Activated gamma-delta T cell treated with anti-CD3 and anti-CD28 coated beads, Interleukin-2, amount 50 U/mL, for 16 hours (primary cell): ENCODE measurements around the gene KSR1.
A peak's percentile ranks its signal among the peaks of the same experiment; 100 is the strongest.
"Not testable (repeated sequence)": the region's sequence is repeated elsewhere in the genome, so short reads cannot be mapped to it uniquely, and the experiment has no call there.

ENCODE experiments used
- DNase-seq: peaks from one replicate; pipeline ENCODE4 v3.0.0-alpha.2; 2020; ENCODE audit warnings: low read depth

KSR1 gene

GRCh38 chr17:27455914-27456680 lies at the start of gene KSR1:
Gene KSR1 (plus strand): TSS chr17:27456448. CDS start chr17:27456644, 196 bp downstream.
- peak; percentile 69 for DNase-seq

DNA sequence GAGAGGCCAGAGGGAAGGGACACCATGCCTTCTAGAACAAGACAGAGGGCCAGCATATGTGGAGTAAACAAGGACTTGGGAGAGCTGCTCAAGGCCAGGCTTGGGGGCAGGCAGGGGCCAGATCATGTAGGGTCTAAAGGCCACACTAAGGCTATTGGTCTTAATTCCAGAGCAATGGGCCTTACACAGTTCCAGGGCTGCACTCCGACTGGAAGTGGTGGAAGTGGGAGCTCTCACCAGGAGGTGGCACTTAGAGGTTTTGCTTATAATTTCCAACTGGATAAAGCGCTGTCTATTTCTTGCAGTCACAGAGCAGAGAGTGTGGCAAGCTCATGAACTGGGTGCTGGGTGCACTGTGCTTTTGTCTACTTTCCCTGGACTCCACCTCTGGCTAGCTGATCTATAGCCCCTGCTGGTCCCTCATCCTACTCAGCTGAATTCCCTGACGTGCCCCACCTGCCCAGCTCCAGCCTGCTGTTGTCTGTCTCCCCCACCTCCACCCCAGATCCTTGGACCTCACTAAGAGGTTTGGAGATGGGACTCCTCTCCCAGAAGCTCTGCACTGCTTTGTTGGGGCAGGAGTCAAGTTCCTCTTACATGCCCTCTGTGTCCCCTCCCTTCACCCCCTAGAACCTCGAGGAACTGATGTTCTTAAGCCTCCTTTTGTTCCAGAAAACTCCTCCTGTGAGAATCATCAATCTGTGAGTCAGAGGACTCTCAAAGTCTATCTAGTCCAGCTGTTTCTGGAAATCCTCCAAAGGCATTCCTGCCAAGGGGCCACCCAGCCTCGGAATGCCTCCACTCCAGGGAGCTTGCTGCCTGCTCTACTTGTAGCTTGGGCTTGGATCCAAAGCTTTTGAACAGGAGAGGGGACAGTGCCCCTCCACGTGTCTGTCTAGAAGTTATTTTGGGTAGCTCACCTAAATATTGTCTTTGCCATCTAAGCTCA lies 48.1 kb upstream of the KSR1 start:
- no peak for DNase-seq

DNA sequence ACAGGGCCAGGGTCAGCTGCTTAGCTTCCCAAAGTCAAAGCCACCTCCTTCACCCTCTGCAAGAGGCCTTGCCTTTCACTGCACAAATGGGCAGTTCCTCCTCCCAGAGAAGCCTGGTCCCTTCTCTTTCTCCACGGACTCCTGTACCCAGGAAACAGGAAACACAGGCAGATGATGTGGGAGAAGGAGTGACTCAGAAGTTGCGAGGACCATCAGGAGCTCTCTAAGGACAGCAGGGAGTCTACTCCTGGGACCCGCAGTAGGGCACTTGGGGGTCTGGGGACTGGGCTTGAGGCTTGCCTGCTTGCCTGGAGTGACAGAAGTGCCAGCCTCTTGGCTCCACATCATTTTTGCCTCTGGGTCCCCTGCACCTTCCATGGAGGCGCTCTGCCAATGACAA lies 47.4 kb upstream of the KSR1 start:
- no peak for DNase-seq

GRCh38 chr17:27412158-27412557 lies 44.1 kb upstream of the KSR1 start:
- DNase-seq, result not testable (repeated sequence)

DNA sequence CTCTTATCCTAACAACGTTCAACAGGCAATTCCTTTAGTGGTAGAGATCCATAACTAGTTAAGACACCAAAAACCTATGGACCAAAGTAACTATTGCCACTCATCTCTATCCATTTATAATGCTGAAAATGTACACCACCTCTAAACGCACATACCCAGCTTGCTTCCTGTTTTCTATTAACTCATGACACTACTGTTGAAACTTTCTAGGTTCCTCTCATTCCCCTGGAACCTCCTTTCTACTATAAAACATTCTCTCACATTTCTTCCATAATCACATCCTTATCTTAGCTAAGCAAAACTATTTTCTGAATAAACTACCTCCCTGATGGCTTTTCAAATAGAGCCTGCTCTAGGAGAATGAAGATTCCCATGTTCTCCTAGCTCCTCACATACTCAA lies 42.9 kb upstream of the KSR1 start:
- DNase-seq, result no peak

DNA sequence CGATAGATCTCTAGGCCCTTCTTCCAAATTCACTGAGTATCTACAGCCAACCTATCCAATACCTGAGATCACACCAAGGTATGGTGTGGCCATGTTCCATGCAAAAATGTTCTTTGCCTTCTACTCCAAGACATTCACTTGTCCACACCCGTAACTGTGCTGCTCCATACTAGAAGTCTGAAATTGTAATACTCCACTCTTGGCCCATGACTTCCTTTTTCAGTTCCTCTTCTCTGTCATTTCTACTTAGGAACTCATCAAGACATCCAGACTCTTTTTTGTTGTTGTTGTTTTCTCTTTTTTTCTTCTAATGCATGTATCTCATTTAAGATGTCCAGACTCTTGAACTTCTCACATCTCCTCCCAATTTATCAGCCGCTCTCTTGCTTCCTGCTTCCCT lies 42.5 kb upstream of the KSR1 start:
- no peak for DNase-seq

- DNase-seq, result no peak
These were observed 42.0 kb upstream of the KSR1 start for GRCh38 chr17:27414271-27414670.

DNA sequence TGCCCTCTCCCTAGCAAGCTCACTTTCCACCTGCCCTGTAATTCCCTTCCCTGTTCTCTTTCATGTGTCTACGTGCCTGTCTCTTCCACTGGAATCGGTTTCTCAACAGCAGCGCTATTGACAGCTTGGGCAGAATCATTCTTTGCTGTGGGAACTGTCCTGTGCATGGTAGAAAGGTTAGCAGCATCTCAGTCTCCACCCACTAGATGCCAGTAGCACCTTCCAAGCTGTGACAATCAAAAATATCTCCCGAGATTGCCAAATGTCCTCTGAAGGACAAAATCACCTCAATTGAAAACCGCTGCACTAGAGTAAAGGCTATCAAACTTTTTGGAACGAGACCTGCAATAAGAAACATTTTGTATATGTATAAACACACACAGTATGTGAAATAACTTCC lies 41.6 kb upstream of the KSR1 start:
- DNase-seq, result no peak

- DNase-seq, result no peak
These were observed 41.0 kb upstream of the KSR1 start for GRCh38 chr17:27415120-27415795.

GRCh38 chr17:27417596-27418365 lies 38.5 kb upstream of the KSR1 start:
- no peak for DNase-seq

- no peak for DNase-seq
These were observed 38.0 kb upstream of the KSR1 start for GRCh38 chr17:27418366-27418615.

GRCh38 chr17:27419156-27419555 lies 37.1 kb upstream of the KSR1 start:
- DNase-seq, result no peak

DNA sequence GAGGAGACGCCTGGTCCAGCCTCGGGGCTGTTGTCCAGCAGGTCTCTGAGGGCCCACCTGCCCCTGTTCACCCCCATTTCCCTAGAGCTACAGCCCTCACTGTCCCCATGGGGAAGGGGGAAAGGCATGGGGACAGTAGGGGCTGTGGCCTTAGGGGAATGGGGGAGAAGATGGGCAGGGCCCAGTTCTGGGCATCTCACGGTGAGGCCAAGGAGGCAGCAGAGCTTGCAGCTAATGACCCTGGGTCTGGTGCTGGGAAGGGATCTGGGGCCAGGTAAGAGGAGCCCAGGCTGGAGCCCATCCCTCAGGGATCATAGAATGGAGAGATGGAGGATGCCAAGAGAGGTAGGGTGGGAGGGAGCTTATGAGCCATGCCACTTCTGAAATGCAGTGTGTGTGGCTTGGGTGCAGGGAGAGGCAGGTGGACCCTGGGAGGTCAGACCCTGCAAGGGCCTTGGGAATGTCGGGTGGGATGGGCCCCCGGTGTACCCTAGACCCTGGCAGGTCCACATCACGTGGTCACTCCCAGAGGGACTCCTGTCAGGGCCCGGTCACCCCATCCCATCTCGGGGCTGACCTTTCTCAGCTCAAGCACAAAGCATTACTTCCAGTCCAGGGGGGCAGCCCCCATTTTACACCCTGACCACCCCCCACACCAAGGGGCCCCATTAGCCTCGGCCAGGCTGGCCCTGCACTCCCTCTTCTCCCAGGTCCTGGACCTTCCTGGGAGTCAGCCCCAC lies 35.9 kb upstream of the KSR1 start:
- DNase-seq, result no peak

DNA sequence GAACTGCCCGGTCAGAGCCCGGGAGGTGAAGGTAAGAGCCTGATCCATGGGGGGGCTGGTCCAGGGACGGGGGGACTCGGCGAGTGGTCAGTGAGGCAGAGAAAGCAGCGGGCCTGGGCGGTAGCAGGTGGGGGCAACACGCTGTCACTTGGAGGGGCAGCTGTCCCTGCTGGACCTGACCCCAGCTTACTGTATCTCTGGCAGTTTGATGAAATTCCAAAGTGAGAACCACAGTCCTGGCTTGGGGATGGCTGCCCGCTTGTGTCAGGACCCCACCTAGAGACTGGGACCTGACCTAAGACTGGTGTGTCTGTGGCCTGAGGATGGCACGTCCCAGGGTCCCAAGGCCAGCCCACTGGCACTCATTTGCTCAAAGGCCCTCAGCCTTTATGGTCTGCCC lies 35.1 kb upstream of the KSR1 start:
- no peak for DNase-seq

DNA sequence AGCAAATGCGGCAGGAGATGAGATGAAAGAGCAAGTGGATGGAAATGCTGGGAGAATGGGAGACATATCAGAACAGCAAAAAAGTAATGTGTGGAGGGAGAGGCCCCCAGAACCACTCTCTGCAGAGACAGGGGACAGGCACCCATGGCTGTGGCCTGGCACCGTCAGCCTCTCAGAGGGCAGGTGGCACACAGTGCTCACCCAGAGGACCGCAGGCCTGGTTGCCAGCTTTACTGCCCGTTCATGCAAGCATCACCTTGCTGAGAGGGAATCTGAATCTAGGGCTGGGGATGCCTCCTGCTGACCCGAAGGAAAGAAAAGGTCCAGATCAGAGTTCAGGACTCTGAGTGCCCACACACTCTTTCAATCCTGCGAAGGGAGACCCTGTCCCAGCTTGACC lies 34.6 kb upstream of the KSR1 start:
- not testable (repeated sequence) for DNase-seq

- no peak for DNase-seq
These were observed 33.6 kb upstream of the KSR1 start for GRCh38 chr17:27422601-27423000.

- DNase-seq, result no peak
These were observed 32.6 kb upstream of the KSR1 start for GRCh38 chr17:27423651-27424050.

- no peak for DNase-seq
These were observed 31.7 kb upstream of the KSR1 start for GRCh38 chr17:27424516-27424915.

- DNase-seq, result no peak
These were observed 31.3 kb upstream of the KSR1 start for GRCh38 chr17:27424941-27425340.

DNA sequence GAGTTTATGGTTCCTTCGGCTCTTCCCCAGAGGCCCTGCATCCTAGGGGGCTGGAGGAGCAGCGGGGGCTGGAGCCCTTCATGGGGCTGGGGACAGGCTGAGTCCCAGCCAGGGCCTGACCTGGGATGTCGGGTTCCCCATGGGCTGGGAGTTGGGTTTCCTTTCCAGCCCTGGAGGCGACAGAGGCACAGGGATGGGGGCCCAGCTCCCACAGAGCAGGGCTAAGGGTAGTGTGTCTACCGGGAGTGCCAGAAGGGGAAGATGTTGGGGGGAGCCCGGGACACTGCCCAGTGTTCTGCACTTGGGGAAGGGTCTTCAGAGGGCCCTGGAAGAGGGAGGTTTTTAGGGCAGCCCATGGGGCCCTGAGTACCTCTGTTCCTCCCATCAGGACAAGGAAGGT lies 30.7 kb upstream of the KSR1 start:
- DNase-seq, result not testable (repeated sequence)

GRCh38 chr17:27425991-27426390 lies 30.3 kb upstream of the KSR1 start:
- no peak for DNase-seq
